ENCODE data around the gene EFHB.

DNA sequence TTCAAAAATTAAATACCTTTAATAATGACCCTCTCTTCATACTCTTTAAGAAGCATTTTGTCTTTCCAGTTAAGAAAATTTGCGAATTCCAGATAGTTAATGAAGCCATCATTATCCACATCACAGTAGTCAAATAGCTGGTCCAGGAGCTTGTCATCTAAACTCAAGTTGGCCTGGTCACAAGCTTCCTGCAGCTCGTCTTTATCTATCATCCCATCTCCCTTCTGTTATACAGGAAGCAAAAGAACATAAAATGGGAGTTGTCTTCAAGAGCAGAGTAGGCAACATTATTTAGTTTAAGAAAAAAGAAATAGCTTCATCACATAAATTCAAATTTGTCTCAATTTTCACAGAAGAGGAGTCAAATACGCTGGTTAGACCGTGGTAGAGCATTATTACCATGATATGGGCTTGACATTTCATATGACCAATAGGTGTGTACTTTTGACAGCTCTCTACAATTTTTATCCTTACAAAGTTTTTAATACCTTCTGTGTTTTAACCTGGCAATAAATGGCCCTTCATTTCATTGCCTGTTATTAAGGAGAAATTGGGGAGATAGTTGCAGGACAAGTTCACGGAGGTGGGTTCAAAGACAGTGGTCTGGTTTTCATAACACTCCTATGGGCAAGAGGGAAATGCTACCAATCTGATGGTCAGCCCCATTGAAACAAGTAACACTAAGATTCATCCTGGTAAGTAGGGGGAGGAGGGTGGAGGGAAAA lies 45.4 kb downstream of the EFHB start:
- TF ChIP-seq, protein P1, sequence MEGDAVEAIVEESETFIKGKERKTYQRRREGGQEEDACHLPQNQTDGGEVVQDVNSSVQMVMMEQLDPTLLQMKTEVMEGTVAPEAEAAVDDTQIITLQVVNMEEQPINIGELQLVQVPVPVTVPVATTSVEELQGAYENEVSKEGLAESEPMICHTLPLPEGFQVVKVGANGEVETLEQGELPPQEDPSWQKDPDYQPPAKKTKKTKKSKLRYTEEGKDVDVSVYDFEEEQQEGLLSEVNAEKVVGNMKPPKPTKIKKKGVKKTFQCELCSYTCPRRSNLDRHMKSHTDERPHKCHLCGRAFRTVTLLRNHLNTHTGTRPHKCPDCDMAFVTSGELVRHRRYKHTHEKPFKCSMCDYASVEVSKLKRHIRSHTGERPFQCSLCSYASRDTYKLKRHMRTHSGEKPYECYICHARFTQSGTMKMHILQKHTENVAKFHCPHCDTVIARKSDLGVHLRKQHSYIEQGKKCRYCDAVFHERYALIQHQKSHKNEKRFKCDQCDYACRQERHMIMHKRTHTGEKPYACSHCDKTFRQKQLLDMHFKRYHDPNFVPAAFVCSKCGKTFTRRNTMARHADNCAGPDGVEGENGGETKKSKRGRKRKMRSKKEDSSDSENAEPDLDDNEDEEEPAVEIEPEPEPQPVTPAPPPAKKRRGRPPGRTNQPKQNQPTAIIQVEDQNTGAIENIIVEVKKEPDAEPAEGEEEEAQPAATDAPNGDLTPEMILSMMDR (IDR thresholded peaks at IDR 0.05): no peak
- TF ChIP-seq POLR2A (IDR thresholded peaks at IDR 0.05): no peak

Measured in Peyer's patch (tissue), 4 donors.